GM18502 (cell line): Measurements from ENCODE around the gene ZNF716.
"Not testable (repeated sequence)": the region's sequence is repeated elsewhere in the genome, so short reads cannot be mapped to it uniquely, and the experiment has no call there.

Experiments
- ATAC-seq: cut with Tn5 transposase; IDR thresholded peaks from one replicate; pipeline ENCODE4 v1.9.1; 2021; ENCODE audit warnings: mild to moderate bottlenecking; ENCODE audit not compliant: unreplicated experiment, poor library complexity

Gene ZNF716

GRCh38 chr7:57449904-57450303, at the start of gene ZNF716:
ZNF716 (plus strand) TSS chr7:57450177; CDS start chr7:57450289, 112 bp downstream.
- ATAC-seq: no peak

GRCh38 chr7:57400531-57401155, 49.3 kb upstream of the ZNF716 start:
- ATAC-seq: no peak

- ATAC-seq: not testable (repeated sequence)
Measured at GRCh38 chr7:57403051-57403450, 46.9 kb upstream of the ZNF716 start.

DNA sequence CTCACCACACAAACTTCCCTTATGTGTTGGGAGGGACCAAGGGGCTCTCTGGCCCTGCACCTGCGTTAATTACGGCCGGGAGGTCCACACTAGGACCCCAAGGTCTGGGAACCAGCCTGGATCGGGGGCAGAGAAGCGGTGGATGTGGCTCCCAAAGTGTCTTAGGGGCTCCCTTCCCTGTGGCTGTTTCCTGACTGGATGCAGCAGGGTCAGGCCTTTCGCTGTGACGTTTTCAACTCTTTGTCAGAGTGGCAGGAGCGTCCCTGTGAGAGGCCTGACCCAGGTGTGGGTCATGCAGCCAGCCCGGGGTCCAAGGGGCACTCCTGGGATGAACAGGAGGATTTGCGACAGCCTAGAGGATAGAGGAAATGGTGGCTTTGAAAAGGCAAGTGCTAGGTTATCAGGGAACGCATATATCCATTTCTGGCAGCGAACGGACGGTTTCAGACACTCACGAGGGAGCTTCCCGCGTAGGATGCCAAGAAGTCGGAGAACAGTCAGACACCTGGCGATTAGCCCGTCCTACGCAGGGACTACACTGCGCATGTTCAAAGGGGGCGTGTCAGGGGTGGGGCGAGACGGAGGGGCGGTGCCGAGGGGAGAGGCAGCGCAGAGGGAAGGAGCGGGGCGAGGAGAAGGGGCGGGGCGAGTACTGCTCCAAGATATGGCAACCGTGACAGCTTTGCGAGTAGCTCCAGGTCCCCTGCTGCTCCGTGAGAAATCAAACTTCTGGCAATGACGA, 46.2 kb upstream of the ZNF716 start:
- no peak for ATAC-seq

GRCh38 chr7:57404343-57404966, 45.5 kb upstream of the ZNF716 start:
- no peak for ATAC-seq

- no peak for ATAC-seq
Measured at GRCh38 chr7:57404967-57405421, 45.0 kb upstream of the ZNF716 start.

DNA sequence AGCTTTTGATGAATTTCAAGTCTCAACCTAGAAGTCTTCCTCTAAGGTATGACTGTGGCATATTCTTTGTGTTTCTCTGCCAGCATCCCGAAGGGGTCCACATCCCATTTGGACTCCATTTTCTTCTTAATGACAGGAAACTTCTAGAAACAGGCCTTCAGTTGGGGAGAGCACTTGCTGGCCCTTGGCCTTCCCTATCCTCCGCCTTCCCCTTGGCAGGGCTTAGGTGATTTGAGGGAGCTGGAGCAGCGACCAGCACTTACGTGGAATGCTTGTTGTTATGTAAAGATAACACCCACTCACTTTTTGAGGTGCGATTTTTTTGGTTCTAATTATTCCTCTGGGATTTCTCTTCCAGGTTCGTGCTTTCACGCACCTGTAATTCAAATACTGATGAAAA, 42.9 kb upstream of the ZNF716 start:
- no peak for ATAC-seq

DNA sequence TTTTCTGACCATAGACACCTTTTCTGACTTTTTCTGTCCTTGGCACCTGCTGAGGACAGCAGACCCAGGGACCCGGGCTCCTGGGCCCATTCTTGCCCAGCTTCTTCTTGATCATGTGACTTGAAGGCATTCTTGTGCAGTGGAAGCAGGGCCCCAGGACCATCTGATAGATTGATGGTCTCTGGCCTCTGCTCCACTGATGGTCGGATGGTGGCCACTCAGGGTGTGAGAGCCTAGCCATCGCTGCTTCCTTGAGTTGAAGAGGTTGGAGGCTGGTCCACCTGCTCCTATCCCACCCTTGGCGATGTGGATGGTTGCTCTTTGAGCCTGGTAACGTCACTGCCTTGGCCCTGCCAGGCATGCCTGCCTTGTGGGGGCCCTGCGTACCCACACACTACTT, 37.8 kb upstream of the ZNF716 start:
- no peak for ATAC-seq

DNA sequence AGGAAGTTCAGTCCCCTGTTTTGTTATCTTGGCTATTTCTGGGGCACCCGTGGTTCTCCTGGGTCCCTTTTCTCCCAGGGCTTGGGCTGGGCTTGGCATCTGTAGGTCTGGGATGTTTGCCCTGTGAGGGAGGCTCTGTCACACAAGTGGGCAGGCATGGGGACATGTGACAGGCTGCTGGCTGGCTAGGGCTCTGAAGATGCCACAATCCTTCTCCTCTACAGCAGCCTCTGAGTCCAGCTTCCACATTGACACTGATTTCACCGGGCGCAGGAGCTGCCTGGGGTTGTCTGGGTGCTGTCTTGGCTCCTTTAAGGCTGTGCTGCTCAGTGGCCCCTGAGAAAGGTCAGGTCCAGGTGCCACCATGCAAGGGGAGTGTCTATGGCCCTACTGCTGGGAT, 37.4 kb upstream of the ZNF716 start:
- no peak for ATAC-seq

DNA sequence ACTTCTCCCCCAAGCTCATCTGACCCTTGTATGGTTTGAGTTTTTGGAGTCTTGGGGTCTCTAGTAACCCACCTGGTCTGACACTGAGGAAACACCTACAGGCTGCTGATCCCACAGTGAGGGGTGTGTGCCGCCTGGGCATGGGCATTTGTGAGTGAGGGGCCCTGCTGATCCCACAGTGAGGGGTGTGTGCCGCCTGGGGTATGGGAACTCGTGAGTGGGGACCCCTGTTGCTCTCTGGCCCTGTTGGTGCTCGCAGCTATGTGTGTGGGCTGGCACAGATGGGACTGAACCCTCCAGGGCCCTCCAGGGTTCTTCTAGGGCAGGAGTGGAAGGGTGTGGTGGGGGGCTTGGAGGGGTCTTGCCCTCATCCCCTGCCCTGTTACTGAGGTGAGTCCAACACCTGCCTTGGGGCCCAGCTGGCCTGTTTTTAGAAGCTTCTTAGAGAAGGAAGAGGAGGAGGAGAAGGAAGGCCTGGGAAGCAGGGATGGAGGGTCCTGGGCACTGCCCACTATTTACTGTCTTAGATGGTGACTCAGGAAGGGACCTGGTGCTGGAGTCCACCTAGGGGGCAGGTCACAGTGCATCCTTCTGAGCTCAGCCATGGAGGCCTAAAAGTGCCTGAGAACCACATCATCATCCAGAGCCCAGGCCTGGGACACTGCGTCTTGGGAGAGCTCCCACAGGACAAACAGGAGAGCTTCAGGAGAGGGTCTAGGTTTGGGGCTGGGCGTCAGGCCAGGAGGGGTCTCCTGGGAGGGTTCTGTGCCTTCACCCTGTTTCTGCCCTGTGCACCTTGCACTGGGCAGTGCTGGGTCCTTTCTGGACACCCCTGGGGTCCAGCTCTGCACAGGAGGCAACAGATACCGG, 36.2 kb upstream of the ZNF716 start:
- ATAC-seq: no peak

DNA sequence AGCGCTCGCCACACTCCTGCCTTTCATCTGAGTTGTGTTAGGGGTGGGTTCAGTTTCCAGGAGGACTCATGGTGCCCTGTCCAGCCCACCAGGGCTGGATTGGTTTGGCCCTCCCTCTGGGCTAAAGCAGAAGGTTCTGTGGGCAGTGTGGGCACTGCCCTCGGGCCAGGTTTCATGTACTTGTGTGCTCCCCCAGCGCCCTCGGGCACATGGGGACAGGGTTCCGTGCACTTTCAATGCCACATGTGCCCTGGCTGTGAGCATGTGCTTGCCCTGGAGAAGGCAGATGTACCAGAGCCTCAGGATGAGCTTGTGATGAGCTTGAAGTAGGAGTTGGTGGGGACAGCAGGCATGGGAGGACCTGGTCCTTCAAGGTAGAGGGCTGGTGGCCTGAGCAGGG, 35.6 kb upstream of the ZNF716 start:
- ATAC-seq: no peak

- ATAC-seq: no peak
Measured at GRCh38 chr7:57414852-57415251, 35.1 kb upstream of the ZNF716 start.

GRCh38 chr7:57415326-57415725, 34.7 kb upstream of the ZNF716 start:
- no peak for ATAC-seq

DNA sequence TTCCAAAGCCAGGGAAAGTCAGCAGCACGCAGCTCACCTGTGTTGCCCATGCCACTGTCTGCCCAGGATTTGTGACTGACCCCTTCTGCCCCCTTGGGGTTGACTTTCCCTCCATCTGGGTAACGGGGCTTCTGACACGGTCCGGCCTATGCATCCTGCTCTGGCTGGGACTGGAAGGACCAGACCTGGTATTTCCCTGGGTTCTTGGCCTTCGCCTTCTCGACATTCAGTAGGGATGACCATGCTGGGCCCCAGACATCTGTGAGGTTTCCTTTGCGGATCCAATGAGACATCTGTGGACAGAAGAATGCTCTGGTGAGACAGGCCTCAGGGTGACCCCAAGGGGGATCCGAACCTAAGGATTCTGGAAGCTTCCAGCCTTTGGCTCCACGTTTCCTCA, 34.2 kb upstream of the ZNF716 start:
- no peak for ATAC-seq

DNA sequence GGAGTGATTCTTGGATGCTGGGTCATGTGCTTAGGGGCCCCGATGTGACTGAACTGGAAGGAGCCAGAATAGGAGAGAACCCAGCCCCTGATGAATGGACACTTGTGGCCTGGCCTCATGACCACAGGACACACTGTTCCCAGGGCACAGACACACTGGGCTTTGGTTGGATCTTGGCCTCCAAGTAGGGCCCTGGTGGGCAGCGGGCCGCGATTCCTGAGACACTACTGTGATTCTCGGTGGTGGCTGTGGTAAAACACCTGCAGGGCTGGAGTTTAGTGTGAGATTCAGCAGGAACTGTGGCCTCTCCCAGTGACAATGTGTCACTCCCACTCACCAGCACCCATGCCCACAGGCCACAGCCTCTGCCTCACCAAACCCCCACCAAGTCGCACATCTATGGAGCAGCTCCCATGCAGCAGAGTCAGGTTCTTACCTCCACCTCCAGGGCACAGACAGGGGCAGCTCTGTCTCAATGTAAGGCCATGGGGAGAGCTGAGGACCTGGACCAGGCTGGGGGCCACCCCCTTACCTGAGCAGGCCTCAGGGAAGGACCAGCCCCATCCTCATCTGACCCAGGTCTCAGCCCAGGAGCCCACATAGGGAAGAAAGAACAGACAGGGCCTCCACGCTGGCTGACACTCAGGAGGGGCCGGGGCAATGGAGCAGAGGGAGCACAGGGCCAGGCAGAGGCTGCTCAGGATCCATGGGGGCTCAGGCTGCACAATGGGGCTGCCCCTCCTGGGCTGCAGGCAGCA, 33.2 kb upstream of the ZNF716 start:
- no peak for ATAC-seq

DNA sequence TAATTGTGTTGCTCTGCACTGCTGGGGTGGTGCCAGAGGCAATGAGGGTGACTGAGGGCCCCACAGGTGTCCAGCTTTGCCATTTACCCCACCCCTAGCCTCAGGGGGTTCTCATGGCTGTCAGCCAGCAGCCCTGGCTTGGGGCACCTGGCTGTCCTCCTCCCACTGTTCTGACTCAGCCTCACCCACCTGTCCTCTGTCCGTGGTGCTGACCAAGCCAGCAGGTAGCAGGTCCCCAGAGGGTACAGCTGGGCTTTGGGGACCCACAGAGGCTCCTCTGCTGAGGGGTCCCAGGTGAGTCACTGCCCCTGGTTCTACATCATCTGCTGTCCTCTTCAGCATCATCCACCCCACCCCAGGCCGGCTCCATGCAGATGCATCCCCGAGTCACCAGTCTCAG, 32.2 kb upstream of the ZNF716 start:
- no peak for ATAC-seq

- ATAC-seq: no peak
Measured at GRCh38 chr7:57423768-57424167, 26.2 kb upstream of the ZNF716 start.

GRCh38 chr7:57424515-57425238, 25.3 kb upstream of the ZNF716 start:
- ATAC-seq: no peak

DNA sequence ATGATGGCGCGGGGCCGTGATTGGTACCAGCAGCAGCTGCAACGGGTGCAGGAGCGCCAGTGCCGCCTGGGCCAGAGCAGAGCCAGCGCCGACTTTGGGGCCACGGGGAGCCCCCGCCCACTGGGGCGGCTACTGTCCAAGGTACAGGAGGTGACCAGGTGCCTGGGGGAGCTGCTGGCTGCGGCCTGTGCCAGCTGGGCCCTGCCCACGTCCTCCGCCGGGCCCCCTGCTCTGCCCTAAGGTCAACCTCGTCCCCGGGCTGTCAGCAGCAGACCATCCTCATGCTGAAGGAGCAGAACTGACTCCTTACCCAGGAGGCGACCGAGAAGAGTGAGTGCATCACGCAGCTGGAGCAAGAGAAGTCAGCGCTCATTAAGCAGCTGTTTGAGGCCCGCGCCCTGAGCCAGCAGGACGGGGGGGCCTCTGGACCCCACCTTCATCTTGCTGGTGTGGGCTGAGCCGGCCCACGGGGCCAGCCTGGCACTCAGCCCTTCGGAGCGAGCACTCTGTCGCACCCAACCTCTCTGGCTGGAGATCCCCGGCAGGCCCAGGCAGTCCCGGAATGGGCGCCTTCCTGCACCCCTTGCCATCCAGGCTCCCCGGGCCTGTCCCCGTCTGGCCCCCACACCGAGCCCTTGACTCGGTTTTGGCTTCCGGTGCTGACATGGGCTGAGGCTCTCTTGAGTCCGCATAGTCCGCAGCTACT, 24.6 kb upstream of the ZNF716 start:
- ATAC-seq: no peak
